Nephron progenitor cell (in vitro differentiated cells): ENCODE results near the gene WFDC9.
"Not testable (repeated sequence)": the region's sequence is repeated elsewhere in the genome, so short reads cannot be mapped to it uniquely, and the experiment has no call there.

Experiments used
- DNase-seq: peaks from one replicate; pipeline ENCODE4 v3.0.0; 2021
- H3K27ac Mint-ChIP-seq: 2 replicates; pipeline ENCODE4 v1.8.0; 2021; ENCODE audit warnings: mild to moderate bottlenecking, moderate library complexity, mixed read lengths
- H3K27me3 Mint-ChIP-seq: 2 replicates; pipeline ENCODE4 v1.8.0; 2021; ENCODE audit warnings: mild to moderate bottlenecking, low read depth, mixed read lengths; ENCODE audit not compliant: poor library complexity
- H3K36me3 Mint-ChIP-seq: 2 replicates; pipeline ENCODE4 v1.8.0; 2021; ENCODE audit warnings: low read depth, mixed read lengths
- H3K4me1 Mint-ChIP-seq: 2 replicates; pipeline ENCODE4 v1.8.0; 2021; ENCODE audit warnings: mixed read lengths
- H3K4me3 Mint-ChIP-seq: 2 replicates; pipeline ENCODE4 v1.8.0; 2021; ENCODE audit warnings: mild to moderate bottlenecking, moderate library complexity, mixed read lengths
- H3K9me3 Mint-ChIP-seq: 2 replicates; pipeline ENCODE4 v1.8.0; 2021; ENCODE audit warnings: mild to moderate bottlenecking, moderate library complexity, mixed read lengths
- CTCF ChIP-seq: fragments of 200-600 bp; sonication (generic); IDR thresholded peaks from 2 replicates; pipeline ENCODE4 v1.5.0; 2021; ENCODE audit warnings: antibody characterized with exemption

WFDC9 gene

GRCh38 chr20:45607810-45608209 lies 23.3 kb downstream of the WFDC9 start:
- peaks cover 16% of the 10 kb centered on the region for H3K4me1 Mint-ChIP-seq
- H3K36me3 Mint-ChIP-seq, result no peaks in the 10 kb centered on the region
- DNase-seq, result no peak
- peaks cover 3% of the 10 kb centered on the region for H3K27me3 Mint-ChIP-seq
- H3K27ac Mint-ChIP-seq, result no peak overlapping the region
- no peak for TF ChIP-seq CTCF
- peaks cover 46% of the 10 kb centered on the region for H3K9me3 Mint-ChIP-seq
- H3K4me3 Mint-ChIP-seq, result no peak overlapping the region

- no peaks in the 10 kb centered on the region for H3K4me1 Mint-ChIP-seq
- H3K36me3 Mint-ChIP-seq, result peaks cover 5% of the 10 kb centered on the region
- no peak for TF ChIP-seq CTCF
- no peak overlapping the region for H3K27ac Mint-ChIP-seq
- no peak overlapping the region for H3K4me3 Mint-ChIP-seq
- H3K27me3 Mint-ChIP-seq, result peaks cover 12% of the 10 kb centered on the region
- H3K9me3 Mint-ChIP-seq, result peaks cover 16% of the 10 kb centered on the region
- DNase-seq, result no peak
Measured at GRCh38 chr20:45595235-45595634, 35.8 kb downstream of the WFDC9 start.

- H3K9me3 Mint-ChIP-seq, result peaks cover 24% of the 10 kb centered on the region
- H3K27me3 Mint-ChIP-seq, result peaks cover 7% of the 10 kb centered on the region
- H3K27ac Mint-ChIP-seq, result no peak overlapping the region
- H3K4me3 Mint-ChIP-seq, result no peak overlapping the region
- no peak for TF ChIP-seq CTCF
- no peak for DNase-seq
- no peaks in the 10 kb centered on the region for H3K4me1 Mint-ChIP-seq
- H3K36me3 Mint-ChIP-seq, result peaks cover 5% of the 10 kb centered on the region
Measured at GRCh38 chr20:45593498-45593897, 37.6 kb downstream of the WFDC9 start.

- no peaks in the 10 kb centered on the region for H3K4me1 Mint-ChIP-seq
- peaks cover 6% of the 10 kb centered on the region for H3K27me3 Mint-ChIP-seq
- H3K36me3 Mint-ChIP-seq, result peaks cover 5% of the 10 kb centered on the region
- TF ChIP-seq CTCF, result peak; percentile 55
- DNase-seq, result no peak
- peaks cover 28% of the 10 kb centered on the region for H3K9me3 Mint-ChIP-seq
- H3K27ac Mint-ChIP-seq, result no peak overlapping the region
- no peak overlapping the region for H3K4me3 Mint-ChIP-seq
Measured at GRCh38 chr20:45592574-45593189, 38.4 kb downstream of the WFDC9 start.

- H3K27me3 Mint-ChIP-seq, result peaks cover 6% of the 10 kb centered on the region
- H3K4me3 Mint-ChIP-seq, result no peak overlapping the region
- no peaks in the 10 kb centered on the region for H3K4me1 Mint-ChIP-seq
- DNase-seq, result no peak
- peaks cover 27% of the 10 kb centered on the region for H3K9me3 Mint-ChIP-seq
- no peak overlapping the region for H3K27ac Mint-ChIP-seq
- H3K36me3 Mint-ChIP-seq, result peaks cover 5% of the 10 kb centered on the region
- no peak for TF ChIP-seq CTCF
Measured at GRCh38 chr20:45589725-45590124, 41.4 kb downstream of the WFDC9 start.

GRCh38 chr20:45588800-45589199 lies 42.3 kb downstream of the WFDC9 start:
- peaks cover 3% of the 10 kb centered on the region for H3K27me3 Mint-ChIP-seq
- no peaks in the 10 kb centered on the region for H3K4me1 Mint-ChIP-seq
- peaks cover 5% of the 10 kb centered on the region for H3K36me3 Mint-ChIP-seq
- no peak for DNase-seq
- peak overlapping the region; percentile 30 for H3K27ac Mint-ChIP-seq
- peaks cover 20% of the 10 kb centered on the region for H3K9me3 Mint-ChIP-seq
- no peak overlapping the region for H3K4me3 Mint-ChIP-seq
- TF ChIP-seq CTCF, result no peak

- H3K9me3 Mint-ChIP-seq, result peaks cover 12% of the 10 kb centered on the region
- not testable (repeated sequence) for DNase-seq, H3K36me3 Mint-ChIP-seq, H3K27me3 Mint-ChIP-seq, H3K27ac Mint-ChIP-seq, H3K4me1 Mint-ChIP-seq, H3K4me3 Mint-ChIP-seq
Measured at GRCh38 chr20:45585986-45586385, 45.1 kb downstream of the WFDC9 start.

- not testable (repeated sequence) for H3K4me1 Mint-ChIP-seq, H3K4me3 Mint-ChIP-seq, DNase-seq, H3K27me3 Mint-ChIP-seq, H3K36me3 Mint-ChIP-seq, H3K27ac Mint-ChIP-seq
- H3K9me3 Mint-ChIP-seq, result peaks cover 12% of the 10 kb centered on the region
Measured at GRCh38 chr20:45584294-45584693, 46.8 kb downstream of the WFDC9 start.
